Measurements from ENCODE around the gene SERPIND1.

Gene SERPIND1

DNA sequence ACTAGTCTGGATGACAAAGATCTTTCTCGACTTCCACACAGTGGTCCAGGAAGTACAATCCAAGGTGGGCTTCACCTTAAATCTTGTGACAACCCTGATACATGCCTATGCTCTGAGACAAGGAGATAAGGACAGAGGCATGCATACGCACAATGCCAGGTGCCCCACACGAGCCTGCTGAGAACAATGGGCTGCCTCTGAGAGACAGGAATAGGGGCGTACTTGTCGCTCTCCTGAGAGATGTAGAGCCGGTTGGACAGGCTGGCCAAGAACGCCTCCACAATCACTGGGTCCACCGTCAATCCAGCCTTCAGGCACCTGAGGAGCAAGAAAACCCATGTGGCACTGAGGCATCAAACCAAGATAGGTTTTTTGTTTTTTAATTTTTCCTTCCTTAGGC is 25.5 kb downstream of the SERPIND1 start:
- no peak overlapping the region for H3K4me3 ChIP-seq (replicated peaks; ENCODE audit: low read depth, low read length)
- no peak for DNase-seq (ENCODE audit: low read depth)
- TF ChIP-seq CTCF (IDR thresholded peaks at IDR 0.05; ENCODE audit: low read length, missing control alignments), result no peak

- DNase-seq (ENCODE audit: low read depth), result no peak
- H3K4me3 ChIP-seq (replicated peaks; ENCODE audit: low read depth, low read length), result no peak overlapping the region
- no peak for TF ChIP-seq CTCF (IDR thresholded peaks at IDR 0.05; ENCODE audit: low read length, missing control alignments)
Measured at GRCh38 chr22:20802452-20802851, 28.5 kb downstream of the SERPIND1 start.

- H3K4me3 ChIP-seq (replicated peaks; ENCODE audit: low read depth, low read length), result no peak overlapping the region
- no peak for DNase-seq (ENCODE audit: low read depth)
- no peak for TF ChIP-seq CTCF (IDR thresholded peaks at IDR 0.05; ENCODE audit: low read length, missing control alignments)
Measured at GRCh38 chr22:20802922-20803553, 29.1 kb downstream of the SERPIND1 start.

- peak; percentile 65 for TF ChIP-seq CTCF (IDR thresholded peaks at IDR 0.05; ENCODE audit: low read length, missing control alignments)
- no peak overlapping the region for H3K4me3 ChIP-seq (replicated peaks; ENCODE audit: low read depth, low read length)
- peak; percentile 50 for DNase-seq (ENCODE audit: low read depth)
Measured at GRCh38 chr22:20803696-20804324, 29.9 kb downstream of the SERPIND1 start.

DNA sequence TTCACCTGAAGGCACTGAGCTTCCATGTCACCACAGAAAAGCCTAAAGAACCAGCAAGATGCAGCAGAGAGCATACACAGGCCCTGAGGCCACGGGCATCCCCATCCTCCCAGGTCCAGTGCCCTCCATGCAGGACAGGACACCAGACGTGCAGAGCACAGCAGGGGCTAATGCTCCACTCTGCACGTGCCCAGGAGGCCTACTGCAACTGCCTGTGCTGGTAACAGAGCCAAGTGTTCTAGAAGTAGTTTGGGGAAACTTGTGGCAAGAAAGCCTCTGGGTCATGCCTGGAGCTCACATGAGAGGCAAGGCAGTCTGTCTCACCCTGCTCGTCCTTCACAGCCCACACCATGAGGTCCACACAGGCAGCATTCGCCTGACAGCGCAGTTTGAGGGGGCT is 30.7 kb downstream of the SERPIND1 start:
- TF ChIP-seq CTCF (IDR thresholded peaks at IDR 0.05; ENCODE audit: low read length, missing control alignments), result no peak
- no peak for DNase-seq (ENCODE audit: low read depth)
- no peak overlapping the region for H3K4me3 ChIP-seq (replicated peaks; ENCODE audit: low read depth, low read length)

- TF ChIP-seq CTCF (IDR thresholded peaks at IDR 0.05; ENCODE audit: low read length, missing control alignments), result no peak
- peak; percentile 36 for DNase-seq (ENCODE audit: low read depth)
- no peak overlapping the region for H3K4me3 ChIP-seq (replicated peaks; ENCODE audit: low read depth, low read length)
Measured at GRCh38 chr22:20805972-20806471, 32.1 kb downstream of the SERPIND1 start.

Data from fibroblast of pulmonary artery (primary cell).